ENCODE results near the gene HID1.
"Not testable (repeated sequence)": the region's sequence is repeated elsewhere in the genome, so short reads cannot be mapped to it uniquely, and the experiment has no call there.

HID1 gene

GRCh38 chr17:74972107-74972972 is at the start of gene HID1:
Gene HID1, minus strand, starts transcription at chr17:74972759. Its CDS starts 103 bp downstream, at chr17:74972656.
- DNase-seq: peak in 53 of 56 donors; percentile 30 to 89 (median 76)

DNA sequence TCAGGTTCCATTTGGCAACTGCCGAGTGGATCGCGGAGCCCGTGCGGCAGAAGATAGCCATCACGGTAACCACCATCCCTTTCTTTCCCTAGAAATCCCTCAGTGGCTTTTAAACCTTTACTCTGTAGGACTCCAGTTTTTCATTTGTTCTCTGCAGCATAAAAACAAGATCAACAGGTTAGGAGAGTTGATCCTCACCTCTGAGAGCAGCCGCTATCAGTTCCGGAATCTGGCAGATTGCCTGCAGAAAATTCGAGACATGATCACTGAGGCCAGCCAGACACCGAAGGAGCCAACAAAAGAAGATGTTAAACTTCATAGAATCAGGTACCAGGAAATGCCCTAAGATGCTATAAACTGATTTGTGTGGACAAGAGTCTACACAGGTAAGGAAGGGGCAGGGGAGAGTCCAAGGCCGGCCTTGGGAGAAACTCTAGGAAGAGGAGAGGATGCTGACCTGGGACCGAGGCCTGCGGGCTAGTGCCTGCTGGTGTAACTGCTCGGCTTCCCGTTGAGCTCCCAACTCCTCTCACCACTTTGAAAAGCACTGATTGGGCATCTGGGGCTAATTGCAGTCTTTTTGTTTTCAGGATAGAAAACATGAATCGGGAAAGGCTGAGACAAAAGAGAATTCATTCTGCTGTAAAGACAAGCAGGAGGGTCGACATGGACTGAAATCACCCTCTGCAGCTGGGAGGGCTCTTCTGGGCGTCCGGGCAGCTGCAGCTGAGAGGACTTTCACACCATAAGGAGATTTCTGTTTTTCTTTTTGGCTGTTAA is 48.0 kb upstream of the HID1 start:
- DNase-seq: peak in 28 of 56 donors; percentile 7 to 75 (median 42)

GRCh38 chr17:75019710-75020109 is 47.2 kb upstream of the HID1 start:
- DNase-seq: peak in 5 of 56 donors; percentile 3 to 43 (median 21)

- DNase-seq: peak in 4 of 56 donors; percentile 4 to 18 (median 13)
Measured at GRCh38 chr17:75019146-75019545, 46.6 kb upstream of the HID1 start.

DNA sequence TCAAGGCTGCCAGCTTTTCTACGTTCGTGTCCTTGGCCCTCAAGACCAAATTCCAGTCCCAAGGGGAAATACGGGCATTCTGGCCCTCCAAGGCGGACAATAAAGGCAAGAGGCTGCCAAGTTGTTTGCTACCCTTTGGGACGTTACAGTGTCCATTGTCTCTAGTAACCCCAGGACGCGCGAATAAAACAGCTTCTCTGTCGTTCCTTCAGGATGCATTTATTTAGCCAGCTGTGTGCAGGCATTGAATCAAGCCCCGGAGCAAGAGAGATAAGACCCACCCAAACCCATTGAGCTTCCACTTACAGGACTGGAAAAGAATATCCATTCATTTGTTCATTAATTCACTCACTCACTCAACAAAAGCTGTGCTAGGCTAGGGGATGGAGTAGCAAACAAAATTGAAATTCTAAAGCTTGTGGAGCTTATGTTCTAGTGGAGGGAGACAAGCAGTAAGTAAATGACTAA is 40.6 kb upstream of the HID1 start:
- no peak for DNase-seq

- DNase-seq: peak in 55 of 56 donors; percentile 42 to 90 (median 79)
Measured at GRCh38 chr17:75012346-75013091, 40.0 kb upstream of the HID1 start, which contains the start of gene MRPL58. Gene MRPL58, plus strand, starts transcription at chr17:75012670. Its CDS starts 17 bp downstream, at chr17:75012687.

DNA sequence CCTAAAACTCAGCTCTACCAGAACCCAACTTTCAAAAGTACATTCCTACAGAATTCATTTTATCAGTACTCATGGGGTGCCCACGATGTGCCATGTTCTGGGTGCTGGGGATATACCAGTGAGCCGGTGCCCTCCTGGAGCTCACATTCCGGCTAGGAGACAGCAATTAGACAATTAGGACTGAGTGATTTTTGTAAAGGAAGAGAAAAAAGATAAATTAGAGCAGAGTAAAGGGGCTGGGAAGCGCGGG is 39.5 kb upstream of the HID1 start:
- peak in 2 of 56 donors; percentile 48 to 61 for DNase-seq

DNA sequence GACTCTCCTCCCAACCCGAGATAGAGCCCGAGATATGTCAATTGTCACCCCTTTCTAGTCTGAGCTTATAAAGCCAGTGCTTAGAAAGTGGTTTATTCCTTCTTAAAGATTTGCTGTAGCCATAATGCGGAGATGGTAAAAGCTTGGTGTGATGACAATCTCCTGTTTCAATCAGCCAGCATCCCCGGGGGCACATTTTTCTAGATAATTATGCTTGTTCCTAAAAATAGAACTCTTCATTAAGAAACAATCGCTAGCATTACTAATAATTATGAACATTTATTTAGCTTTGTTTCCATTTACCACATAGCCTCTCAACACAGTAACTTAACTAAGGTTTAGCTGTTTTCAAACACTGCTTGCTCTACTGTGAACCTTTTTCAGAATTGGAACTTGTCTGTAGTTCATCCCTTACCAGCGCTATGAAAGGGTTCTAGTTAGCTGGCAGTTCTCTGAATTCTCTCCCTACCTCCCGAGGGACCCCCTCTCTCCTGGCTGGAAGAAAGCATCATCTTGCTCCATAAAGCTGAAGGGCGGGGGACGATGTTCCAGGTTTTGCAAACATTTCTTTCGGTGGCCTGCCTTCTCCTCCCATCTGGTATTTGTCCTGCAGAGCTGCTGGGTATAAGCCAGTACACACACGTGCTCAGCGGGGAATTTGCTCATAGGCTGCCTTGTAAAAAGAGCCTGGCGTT is 39.0 kb upstream of the HID1 start:
- peak in 43 of 56 donors; percentile 18 to 73 (median 41) for DNase-seq

DNA sequence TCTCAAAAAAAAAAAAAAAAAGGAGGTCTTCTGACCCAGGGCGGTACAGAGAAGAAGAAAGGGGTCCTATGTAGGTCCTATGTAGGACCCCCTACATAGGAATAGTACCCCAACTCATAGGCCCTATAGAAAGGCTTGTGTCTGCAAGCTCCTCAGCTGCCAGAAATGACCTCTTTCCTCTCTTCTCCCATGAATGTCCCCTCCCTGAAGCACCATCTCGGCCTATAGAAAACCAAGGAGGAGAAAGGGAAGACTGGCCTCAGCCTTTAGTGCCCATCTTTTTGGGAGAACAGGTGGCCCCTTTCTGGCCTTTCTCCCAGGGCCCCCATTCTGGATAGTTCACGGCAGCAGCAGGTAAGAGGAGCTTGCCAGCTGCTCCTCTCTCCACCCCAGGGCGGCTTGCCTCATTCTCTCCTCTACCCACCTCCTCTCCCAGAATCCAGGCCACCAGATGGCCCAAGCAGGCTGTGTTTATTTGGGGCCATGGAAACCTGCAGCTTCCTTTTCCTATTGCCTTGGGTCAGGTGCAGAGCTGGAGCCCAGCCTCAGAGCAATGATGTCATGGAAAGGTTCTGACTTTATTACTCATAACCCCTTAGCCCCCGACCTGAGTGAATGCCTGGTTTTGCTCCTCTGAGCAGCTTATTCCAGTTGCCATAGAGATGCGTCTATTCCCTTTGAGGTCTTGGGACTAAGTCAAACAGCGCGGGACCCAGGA is 38.3 kb upstream of the HID1 start:
- DNase-seq: no peak

GRCh38 chr17:75009139-75009724 is 36.7 kb upstream of the HID1 start:
- DNase-seq: no peak

DNA sequence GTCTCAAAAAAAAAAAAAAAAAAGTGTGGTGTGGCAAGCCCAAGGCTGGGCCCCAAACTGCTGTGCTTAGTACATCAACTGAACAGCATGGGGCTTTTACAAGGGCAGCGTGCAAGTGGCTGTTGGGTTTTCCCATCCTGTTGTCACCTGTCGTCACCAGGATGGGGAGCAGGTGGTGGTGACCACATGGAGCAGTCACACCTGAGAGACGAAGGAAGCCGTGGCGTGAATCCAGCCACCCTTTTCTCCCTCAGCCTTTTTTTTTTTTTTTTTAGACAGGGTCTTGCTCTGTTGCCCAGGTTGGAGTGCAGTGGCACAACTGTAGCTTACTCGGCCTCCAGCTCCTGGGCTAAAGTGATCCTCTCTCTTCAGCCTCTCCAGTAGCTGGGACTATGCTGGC is 35.8 kb upstream of the HID1 start:
- no peak for DNase-seq

- no peak for DNase-seq
Measured at GRCh38 chr17:75006653-75007052, 34.1 kb upstream of the HID1 start.

DNA sequence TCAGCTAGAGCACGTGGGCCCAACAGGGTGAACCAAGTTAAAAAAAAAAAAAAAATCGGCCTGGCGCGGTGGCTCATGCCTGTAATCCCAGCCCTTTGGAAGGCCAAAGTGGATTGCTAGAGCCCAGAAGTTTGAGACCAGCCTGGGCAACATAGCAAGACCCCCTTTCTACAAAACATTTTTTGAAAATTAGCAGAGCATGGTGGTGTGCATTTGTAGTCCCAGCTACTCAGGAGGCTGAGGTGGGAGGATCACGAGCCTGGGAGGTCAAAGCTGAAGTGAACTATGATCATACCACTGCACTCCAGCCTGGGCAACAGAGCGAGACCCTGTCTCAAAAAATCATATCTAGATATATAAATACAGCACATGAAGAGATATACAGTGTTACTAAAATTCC is 33.5 kb upstream of the HID1 start:
- DNase-seq: not testable (repeated sequence)

DNA sequence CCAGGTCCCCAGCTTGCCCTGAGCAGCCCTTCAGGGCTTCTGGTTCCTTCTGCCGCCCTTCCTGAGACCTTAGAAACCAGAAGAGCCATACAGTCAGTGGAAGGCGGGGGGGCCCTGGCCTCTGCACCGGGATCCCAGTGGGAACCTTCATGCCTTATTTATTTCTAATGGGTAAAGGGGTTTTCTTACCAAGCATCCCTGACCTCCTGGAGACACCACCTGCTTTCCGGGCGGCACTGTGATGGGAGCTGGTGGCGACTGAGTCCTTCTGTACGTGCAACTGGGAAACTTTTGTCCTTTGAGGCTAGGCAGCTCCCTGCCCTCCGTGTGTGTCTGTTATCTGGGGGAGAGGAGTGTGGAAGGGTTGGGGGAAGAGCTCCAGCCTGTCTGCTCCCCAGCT is 32.7 kb upstream of the HID1 start:
- no peak for DNase-seq

DNA sequence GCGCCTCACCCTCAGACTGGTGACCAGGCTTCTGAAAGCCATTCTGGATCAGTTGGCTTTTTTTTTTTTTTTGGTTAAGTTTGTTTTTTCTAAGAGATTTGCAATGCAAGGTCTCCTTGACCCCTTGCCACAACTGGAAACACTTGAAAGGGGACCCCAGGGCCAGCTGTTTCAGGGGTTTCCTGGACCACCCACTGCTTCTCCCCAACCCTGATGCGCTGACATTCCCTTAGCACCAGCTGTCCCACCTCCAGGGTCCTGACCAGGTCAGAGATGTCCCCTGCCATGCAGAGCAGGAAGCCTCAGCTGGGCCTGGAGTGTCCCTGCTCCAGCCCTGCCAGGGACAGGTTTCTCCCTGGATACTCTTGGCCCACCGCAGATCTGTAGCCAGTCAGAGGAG is 31.8 kb upstream of the HID1 start:
- no peak for DNase-seq

DNA sequence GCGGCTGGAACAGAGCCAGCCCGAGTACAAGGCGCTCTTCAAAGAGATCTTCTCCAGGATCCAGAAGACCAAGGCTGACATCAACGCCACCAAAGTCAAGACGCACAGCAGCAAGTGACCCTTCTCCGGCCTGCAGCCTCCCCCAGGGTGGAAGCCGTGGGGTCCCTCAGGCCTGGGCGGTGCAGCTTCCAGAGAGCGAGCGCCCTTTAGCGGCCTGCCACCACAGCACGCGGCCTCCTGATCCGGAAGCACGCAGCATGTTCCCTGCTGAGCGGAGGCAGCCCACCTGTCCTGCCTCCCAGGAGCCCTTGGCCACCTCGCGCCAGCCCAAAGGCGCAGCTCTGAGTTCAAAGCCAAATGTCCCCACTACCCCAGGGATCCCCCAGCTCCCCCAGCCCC is 31.4 kb upstream of the HID1 start:
- DNase-seq: no peak

DNA sequence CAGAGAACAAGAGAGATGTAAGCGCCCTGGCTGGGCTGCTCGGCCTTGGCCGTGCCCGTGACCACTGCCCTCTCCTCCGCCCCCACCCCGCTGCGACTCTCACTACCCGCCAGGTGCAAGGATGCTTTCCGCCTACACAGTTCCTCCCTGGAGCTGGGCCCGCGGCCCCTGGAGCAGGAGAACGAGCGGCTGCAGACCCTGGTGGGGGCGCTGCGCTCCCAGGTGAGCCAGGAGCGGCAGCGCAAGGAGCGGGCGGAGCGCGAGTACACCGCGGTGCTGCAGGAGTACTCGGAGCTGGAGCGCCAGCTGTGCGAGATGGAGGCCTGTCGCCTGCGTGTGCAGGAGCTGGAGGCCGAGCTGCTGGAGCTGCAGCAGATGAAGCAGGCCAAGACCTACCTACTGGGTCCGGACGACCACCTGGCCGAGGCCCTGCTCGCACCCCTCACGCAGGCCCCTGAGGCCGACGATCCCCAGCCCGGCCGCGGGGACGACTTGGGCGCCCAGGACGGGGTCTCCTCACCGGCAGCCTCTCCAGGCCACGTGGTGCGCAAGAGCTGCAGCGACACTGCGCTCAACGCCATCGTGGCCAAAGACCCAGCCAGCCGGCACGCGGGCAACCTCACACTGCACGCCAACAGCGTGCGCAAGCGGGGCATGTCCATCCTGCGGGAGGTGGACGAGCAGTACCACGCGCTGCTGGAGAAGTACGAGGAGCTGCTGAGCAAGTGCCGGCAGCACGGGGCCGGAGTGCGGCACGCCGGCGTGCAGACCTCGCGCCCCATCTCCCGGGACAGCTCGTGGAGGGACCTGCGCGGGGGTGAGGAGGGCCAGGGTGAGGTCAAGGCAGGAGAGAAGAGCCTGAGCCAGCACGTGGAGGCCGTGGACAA is 30.8 kb upstream of the HID1 start:
- DNase-seq: no peak

DNA sequence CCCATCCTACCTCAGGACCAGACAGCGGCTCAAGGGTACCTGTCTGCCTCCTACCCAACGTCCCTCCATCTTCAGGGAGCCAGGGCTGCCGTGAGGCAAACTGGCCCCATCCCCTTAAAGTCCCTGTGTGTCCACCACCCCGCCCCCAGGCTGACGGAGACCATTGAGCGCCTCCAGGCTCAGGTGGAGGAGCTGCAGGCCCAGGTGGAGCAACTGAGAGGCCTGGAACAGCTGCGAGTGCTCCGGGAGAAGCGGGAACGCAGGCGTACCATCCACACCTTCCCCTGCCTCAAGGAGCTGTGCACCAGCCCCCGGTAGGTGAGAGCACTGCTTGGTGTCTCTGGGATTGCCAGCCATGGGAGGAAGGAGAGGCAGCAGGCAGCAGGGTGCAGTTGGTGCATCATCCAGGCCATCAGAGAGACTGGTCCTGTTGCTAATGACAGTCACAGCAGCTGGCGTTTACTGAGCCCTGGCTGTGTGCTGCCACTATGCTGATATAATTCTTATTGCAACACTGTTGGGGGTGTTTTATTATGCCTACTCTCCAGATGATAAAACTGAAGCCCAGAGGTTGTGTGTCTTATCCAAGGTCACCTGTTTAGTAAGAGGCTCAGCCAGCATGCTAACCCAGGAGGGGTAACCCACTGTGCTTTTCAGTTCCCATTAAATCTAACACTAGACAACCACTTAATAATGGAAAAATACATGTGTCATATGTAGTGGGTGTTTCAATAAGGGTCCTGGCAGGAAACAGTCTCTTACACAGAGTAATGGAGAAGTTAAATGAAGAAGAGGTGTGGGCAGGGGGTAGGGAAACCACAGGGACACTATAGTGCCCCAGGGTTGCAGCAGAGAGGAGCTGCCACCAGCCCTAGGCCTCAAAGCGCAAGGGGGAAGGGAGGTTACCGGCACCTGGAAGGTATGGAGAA is 29.6 kb upstream of the HID1 start:
- no peak for DNase-seq

Data from nucleus accumbens (tissue), 56 donors.